Endothelial cell of umbilical vein (primary cell): ENCODE results near the gene GDE1.

Experiments used
- CTCF ChIP-seq, 2 donors: IDR thresholded peaks; 1 replicate in 1 of 2; 2 replicates in 1 of 2; pipeline ENCODE4 v1.5.1; 2011; ENCODE audit warnings: low read length in 2 of 2, mild to moderate bottlenecking in 2 of 2, moderate library complexity in 2 of 2, control low read depth in 1 of 2, inconsistent platforms in 1 of 2, low read depth in 1 of 2; ENCODE audit not compliant: insufficient read depth in 1 of 2; ENCODE audit errors: extremely low read depth in 1 of 2
- POLR2A ChIP-seq: IDR thresholded peaks from 2 replicates; pipeline ENCODE4 v1.6.1; 2012; ENCODE audit warnings: low read depth, mild to moderate bottlenecking, control low read depth, low read length
- POLR2AphosphoS5 ChIP-seq: IDR thresholded peaks from 2 replicates; pipeline ENCODE4 v1.6.1; 2012; ENCODE audit warnings: low read depth, mild to moderate bottlenecking, control low read depth, low read length, moderate library complexity; ENCODE audit not compliant: insufficient read depth

DNA sequence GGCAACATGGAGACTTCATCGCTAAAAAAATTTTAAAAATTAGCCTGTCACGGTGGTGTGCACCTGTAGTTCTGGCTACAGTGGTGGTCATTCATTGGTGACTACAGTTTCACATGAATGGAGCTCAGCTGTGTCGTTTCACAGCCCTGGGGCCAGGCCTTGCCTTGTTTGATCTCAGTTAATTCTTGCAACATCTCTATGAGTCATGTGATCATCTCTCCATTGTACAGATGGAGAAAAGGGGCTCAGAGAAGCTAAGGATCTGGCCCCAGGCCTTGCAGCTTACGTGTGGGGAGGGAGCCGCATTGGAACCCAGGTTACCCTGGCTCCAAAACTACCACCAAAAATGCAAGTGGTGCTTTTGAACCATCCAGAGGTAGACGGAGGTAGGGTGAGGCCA lies 49.4 kb downstream of the GDE1 start:
- no peak for TF ChIP-seq CTCF (IDR thresholded peaks at IDR 0.05; ENCODE audit: extremely low read depth in 1 of 2, insufficient read depth in 1 of 2, low read depth in 1 of 2, low read length in 2 of 2)
- TF ChIP-seq POLR2A = no peak
- TF ChIP-seq POLR2AphosphoS5 = no peak
